HG03025 (cell line): ENCODE results near the gene DHRS12.

Experiments used
- ATAC-seq: cut with Tn5 transposase; IDR thresholded peaks from one replicate; pipeline ENCODE4 v1.9.1; 2021; ENCODE audit warnings: mild to moderate bottlenecking, moderate library complexity; ENCODE audit not compliant: unreplicated experiment, low FRiP score

DHRS12 gene, protein sequence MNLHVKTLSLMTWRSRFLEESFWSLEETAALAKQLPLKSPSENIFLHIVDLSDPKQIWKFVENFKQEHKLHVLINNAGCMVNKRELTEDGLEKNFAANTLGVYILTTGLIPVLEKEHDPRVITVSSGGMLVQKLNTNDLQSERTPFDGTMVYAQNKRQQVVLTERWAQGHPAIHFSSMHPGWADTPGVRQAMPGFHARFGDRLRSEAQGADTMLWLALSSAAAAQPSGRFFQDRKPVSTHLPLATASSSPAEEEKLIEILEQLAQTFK

DNA sequence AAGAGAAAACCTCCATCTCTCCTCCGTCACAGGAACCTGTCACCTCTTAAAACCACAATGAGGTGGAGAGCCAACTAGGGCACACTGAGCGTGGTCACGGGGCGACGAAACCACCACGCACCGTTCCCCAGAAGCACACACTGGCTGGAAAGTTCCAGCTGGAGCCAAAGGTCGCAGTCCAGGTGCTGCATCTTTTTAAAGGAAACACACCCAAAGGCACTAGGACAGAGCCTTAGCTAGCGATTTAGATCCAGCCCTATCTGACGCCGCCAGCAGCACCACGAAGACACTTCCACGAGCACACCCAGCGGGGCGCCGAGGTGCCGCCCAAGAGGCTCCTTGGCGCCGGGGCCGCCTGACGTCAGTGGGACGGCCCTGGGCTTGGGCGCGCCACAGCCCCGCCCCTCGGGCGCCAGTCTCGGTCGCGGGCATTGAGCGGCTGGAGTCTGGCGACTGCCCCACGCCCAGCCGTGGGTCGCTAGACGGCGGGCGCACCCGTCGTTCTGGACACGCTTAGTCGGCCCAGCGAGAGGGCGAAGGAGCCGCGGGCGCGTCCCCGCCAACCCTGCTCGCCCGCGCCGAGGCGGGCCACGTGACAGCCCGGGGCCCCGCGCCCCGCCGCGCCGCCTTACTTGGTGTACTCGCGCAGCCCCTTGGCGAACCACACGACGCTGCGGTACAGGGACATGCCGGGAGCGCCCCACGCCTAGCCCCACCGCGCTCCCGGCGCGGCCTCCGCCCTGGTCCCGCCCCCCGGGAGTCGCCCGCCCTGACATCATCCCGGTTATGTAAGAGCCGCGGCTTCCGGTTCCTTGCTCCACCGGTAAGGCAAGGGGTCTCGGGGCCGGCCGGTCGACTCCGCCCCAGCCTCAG is at the start of gene DHRS12:
Gene DHRS12, minus strand, starts transcription at position 742 of the 873 bp plus-strand sequence. CDS start 4,504 bp downstream, outside the sequence.
- peak; percentile 95 for ATAC-seq

DNA sequence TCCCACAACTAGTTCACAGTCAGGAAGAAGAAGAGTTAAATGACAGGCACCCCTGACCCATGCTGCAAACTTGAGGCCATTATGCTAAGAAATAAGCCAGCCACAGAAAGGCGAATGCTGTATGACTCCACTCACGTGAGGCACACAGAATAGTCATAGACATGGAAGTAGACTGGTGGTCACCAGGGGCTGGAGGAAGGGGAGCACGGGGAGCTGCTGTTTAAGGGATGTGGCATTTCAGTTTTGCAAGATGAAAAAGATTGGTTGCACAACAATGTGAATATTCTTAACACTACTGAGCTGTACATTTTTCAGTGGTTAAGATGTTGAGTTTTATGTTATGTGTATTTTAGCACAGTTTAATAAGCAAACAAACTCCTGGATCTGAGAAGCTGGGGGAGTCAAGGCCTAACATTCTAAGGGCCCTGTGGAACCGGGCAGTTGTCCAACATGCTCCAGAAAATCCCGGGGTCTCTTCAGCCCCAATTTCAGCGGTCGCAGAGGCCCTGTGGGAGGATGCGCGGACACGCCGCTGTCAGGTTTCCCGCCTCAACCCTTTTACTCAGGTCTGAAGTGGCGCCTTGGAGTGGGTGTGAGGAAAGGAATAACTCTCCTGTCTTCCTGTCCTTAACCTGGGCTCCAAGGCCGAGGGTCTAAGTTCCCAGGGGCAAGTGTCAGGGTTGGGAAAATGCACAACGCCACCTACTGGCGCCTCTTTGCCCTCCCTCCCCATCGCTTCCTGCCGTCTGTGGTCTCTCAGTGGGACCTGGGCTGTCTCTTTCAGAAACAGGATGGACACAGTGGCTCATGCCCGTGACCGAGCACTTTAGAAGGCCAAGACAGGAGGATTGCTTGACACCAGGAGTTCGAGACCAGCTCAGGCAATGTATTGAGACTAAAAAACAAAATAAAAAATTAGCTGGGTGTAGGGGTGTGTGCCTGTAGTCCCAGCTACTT is 45.5 kb upstream of the DHRS12 start:
- no peak for ATAC-seq

DNA sequence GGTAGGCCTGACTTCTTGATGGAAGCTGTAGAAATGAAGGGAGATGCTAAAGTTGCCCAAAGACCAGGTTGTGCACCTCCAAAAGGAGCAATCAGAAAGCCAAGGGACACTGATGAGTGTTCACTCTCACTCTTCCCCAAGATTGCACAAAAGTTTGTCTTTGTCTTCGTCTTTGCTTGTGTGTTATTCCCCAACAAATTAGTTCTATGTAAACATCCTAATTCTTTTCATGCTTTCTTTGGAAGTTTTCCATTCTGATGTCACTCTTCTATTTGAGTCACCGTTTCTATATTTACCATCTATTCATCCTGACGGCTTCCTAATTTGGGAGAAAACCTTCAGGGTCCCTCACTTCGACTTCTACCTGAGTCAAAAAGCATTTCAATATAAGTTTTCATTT is 44.7 kb upstream of the DHRS12 start:
- ATAC-seq, result no peak

DNA sequence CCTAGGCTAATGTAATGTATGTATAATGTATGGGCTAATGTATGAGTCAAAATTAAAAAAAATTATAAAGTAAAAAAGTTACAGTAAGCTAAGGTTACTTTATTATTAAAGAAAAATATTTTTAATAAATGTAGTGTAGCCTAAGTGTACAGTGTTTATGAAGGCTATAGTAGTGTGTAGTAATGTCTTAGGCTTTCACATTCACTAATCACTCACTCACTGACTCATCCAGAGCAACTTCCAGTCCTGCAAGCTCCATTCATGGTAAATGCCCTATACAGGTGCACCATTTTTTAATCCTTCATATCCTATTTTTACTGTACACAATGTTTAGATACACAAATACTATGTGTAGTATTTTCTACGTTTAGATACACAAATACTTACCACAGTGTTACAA is 42.8 kb upstream of the DHRS12 start:
- no peak for ATAC-seq

DNA sequence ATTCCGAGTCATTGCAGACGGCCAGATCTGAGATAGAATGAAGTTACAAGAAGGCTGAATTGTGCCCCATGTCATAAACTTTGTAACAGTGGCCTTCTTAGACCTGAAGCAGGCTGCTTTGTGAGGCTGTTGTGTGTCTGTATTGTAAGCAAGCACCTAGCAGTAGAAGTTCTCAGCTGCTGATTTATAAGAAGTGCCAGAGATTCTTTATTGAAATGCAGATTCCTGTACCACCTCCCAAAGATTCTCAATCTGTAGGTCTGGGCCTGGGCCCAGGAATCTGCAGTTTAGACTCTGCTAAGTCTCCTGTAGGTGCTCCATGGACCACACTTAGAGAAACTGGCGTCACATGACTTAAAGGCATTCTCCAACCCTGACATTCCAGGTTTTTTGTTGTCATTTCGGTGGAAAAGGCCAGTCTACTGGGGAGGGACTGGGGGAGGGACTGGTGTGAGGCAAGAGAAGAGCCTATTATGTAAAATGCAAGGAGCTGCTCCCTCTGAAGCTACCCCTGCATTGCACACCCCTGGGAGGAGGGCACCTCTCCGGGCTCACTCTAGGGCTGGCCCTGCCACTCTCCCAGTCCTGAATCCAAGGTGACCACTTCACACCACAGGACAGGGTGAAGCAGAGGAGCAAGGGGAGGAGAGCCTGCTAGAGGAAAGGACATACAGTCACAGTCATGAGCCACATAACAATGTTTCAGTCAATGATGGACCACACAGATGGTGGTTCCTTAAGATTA is 41.8 kb upstream of the DHRS12 start:
- ATAC-seq, result no peak

DNA sequence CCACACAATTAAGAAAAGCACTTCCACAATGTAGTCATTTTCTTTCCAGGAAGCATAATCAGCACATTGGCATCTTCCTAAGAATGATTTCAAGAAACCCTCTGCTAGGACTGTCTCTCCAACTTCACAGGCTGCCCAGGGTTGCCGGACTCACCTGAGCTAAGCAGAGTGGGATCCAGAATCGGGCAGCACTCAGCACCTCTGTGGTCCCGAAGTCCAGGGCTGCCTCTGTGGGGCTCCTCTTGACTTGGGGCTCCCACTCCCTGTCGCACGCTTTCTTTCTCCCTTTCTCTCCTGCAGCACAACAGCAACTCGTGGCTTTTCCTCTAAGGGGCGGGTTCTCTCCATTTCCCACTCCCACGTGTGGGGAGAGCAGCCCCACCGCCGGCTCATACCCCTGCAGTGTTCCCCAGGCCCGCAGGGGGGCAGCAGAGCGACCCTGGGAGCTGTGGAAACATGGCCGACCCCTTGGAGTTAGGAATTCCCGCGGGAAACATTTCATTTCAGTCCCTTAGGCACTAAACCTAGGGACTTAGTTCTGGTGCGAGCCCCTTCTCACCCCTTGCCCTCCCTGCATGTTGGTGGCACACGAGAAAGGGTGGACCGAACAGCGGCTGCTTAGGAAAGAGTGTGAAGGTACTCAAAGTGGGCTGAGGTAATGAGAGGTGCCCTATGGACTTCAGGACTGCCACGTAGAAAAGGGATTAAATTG is 41.1 kb upstream of the DHRS12 start, which contains the start of gene TMEM272:
Gene TMEM272, minus strand, starts transcription at position 316 of the 712 bp plus-strand sequence. CDS start 6,647 bp downstream, outside the sequence.
- ATAC-seq, result no peak

DNA sequence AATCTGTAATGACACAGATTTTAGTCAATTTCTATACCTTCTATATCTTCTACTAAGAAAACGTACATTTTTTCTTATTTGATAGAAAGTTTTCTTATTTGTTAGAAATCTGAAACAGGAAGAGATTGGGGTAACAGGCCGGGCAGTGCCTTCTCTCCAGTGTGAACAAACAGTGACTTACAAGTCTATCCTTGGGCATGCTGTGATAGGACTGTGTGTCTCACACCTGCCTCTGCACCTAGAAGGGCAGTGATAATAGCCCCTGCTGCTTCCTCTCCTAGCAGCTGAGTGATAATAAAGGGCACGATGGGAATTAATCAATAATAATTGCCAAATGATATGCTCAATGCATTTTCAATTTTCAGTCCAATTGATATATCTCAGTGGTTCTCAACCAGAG is 39.6 kb upstream of the DHRS12 start:
- no peak for ATAC-seq

DNA sequence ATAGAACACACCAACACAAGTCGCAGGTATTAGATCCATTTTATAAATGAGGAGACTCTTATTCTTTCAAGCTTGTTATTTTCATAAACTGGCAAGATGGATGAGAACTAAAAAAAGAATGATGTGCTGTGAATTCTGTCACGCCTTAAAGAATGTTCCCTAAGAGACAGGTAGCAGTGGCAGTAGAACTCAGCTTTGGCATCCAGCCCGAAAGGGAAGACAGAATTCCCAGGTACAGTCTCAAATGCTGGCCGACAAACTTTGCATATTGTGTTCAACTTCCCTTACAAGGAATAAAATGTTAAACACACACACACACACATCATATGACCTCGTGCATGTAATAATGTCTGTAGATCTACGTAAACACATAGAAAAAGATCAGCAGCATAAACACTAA is 37.8 kb upstream of the DHRS12 start:
- no peak for ATAC-seq

DNA sequence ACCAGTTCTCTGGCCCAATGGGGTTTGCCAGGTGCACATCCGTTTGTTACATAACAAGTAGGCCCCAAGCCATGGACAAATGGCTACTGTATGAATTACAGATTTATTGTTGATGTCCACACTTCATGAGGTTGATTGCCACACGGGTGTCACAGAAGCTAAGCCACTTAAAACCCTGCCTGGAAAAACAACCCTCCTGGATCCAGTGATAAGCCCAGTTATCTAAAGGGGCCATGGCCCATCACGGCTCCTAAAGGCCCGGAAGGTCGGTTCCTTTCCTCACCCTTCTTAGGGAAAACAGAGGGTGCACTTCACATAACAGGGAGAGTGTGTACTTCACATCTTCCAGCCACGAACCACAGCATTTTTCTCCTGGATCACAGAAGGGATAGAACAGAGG is 37.0 kb upstream of the DHRS12 start:
- ATAC-seq, result no peak

DNA sequence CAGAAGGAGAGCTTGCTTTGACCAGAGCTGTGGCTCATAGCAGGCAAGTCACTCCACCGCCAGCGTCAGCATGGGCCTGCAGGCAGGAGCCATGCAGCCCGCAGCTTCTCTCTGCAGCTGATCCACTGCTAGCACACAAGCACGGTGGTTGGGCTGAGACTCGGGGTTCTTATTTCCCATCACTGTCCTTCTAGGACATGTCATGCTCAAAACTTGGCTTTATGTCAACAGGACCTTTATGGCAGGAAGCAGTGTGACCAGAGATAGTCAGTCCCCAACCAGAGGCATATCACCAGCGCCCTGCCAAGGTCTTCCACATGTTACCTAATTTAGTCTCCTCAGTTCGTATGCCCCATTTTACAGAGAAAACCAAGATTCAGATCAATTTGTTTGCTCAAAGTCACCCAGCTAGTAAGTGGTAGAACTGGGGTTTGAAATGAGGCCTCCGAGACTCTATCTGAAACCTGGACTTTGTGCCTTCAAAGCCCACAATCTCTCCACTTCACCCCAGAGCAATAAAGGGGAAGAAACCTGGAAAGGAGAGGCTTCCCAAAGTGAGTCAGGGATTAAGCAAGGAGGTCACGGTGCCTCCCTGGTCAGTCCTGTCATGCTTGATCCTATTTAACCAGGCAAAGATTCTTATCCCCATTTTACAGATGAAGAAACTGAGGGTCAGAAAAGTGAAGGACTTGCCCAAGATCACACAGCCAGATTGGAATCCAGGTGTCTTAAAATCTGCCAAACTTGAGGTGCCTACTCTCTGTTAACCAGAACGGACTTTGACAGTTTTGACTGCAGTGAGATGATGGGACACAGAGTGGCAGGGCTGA is 36.0 kb upstream of the DHRS12 start:
- ATAC-seq, result no peak

DNA sequence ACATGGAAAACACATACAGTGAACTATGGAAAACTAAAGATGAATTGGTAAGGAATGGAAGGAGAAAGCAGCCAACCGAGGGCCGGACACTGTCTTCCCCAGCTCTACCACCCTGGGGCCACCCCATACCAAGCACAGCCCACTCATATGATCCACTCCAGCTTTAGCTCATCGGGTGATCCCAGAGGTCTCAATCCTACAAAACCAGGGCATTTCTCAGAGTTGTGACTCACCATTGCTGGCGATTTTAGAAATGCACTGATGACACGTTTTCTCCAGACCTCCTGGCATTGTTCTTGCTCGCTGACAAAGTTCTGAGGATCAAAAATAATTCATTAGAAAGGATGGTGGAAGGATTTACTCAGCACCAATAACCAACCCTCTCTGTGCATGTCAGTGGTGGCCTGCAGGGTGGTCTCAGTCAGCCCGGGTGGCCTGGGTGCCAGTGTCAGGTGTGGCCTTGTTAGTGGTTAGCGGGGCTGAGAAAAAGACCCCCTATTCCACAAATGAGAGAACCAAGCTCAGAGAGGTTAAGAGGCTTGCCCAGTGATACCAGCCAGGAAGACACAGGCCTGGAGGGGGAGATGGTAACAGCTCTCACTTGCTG is 34.4 kb upstream of the DHRS12 start:
- ATAC-seq, result no peak

DNA sequence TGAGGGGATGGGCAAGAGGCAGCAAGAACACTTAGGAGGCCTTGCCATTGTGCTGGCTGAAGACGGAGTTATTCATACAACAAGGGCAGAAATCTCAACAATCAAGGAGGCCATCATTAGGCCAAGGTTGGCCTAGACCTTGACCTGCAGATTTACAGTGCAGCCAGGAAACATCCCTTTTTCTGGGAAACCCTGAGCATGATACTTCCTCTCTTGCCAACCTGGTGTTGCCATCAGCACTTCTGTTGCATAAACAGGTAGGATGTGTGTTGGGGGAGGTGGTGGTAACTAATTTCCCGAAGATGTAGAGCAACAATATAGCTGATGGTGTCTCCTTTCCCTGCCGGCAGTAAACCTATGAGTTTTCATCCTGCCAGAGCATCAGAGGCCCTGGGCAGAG is 33.1 kb upstream of the DHRS12 start:
- no peak for ATAC-seq

DNA sequence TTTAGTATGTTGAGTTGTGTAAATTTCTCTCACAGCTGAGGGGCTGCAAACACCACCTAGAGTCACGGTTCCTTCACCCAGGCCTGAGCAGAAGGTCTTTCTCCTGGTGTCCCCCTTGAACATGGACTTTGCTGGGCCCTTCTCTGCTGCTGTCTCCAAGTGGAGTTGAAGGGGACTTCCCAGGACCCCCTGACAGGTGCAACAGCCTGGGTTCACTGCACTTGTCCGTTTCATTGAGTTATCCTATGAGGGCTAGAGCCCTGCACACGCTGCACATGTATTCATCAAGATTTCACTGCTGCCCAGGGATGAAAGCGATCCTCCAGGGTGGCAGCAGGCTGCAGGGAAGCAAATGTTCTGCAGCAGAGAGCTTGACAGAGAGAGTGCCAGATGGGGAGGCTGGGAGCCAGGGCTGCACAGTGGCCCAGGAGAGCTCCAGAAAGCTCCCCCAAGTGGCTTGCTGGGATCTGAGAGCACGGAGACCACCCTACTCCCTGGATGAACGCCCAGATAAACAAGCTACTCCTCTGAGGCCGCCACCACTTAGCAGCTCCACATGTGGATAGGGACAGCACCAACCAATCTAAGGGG is 30.7 kb upstream of the DHRS12 start:
- ATAC-seq, result no peak

DNA sequence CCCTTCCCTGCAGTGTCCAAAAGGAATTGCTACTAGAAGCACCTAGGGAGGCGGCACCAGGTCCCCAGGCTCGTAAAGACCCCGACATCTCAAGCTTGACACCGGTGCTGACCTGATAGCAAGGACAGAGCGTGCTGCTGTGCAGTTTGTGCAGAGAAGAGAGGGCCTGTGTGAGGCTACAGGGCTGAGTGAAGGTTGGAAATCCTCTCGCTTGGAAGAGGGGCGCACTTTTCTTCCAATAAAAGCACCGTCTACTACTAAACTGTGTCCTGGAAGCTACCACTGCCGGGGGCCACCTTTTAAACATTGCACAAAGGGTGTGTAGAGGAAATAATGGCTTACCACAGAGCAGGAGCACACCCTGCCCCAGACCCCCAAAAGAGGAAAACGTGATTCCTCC is 30.0 kb upstream of the DHRS12 start:
- ATAC-seq, result no peak

DNA sequence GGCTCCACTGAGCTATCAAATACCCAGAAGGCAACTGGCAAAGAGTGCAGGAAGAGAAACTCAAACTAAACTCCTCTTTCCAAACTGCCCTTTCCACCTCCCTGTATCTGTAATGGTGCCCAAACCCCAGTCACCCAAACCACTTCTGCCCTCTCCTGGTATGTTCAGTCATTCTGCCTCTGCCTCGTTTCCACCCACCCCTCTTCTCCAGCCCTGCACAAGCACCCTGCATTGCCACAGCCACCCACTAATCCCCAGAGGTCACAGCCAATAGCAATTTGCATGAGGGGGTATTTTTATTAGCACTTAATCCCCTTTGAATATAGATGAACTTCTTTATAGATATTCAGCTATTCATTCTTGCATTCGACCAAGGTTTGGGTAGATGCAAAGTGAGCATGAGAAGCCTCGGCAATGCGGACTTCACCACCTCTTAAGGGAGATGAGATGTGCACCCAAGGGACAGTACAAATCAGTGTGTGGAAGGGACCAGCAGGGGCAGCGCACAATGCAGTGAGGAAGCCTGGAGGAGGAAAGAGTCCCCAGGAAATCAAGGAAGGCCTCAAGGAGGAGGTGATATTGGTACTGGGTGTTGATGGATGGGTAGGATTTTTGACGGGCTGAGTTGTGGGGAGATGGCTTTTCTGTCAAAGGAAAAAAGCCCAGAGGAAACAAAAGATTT is 28.6 kb upstream of the DHRS12 start:
- ATAC-seq, result no peak

DNA sequence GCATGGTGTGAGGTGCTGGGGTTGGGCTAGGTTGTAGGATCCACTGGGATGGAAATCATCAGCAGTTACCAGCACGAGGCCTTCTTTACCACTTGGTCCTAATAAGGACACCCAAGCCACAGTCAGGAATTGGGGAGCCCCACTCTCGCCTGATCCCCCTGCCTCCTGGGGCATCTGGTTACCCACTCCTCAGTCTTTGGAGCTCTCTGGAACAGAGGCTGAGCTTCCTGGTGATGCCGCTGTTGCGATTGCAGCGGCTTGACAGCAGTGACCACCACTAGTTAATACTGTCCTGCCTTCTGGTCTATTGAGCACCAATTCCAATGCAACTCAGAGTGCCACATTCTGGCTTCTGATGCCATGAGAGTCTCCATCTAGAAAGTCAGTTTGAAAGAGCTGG is 27.6 kb upstream of the DHRS12 start:
- no peak for ATAC-seq

DNA sequence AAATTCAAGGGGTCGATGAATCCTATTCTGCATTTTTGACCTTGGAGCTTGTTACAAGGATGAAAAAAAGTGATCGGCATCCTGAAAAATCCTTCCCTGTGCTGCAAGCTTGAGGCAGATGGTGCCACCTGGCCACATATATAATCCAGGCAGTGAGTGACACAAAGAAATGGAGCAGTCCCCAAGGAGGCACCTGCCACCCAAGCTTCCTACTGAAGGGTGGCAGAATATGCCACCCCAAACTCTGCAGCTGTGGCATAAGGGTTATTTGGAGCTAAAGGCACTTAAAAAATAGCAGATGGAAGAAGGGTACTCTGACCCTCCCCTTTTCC is 25.6 kb upstream of the DHRS12 start:
- ATAC-seq, result no peak
